Ascending aorta (tissue), 2 donors: ENCODE data around the gene TMEM213. TPM values are rescaled to one million over a fixed set of nuclear protein-coding genes. Genes with fewer than 3 reads are reported as not detected.

Source experiments
- DNase-seq, 2 donors: peaks; one replicate each; pipeline ENCODE4 v3.0.0-alpha.2; 2019; ENCODE audit warnings: low spot score in 2 of 2
- H3K27ac ChIP-seq, 2 donors: fragments of 200-600 bp; sonication (generic); one replicate each; pipeline ENCODE4 v1.5.1; 2016 to 2017; ENCODE audit warnings: mild to moderate bottlenecking in 1 of 2
- H3K27me3 ChIP-seq: fragments of 200-600 bp; sonication (generic); one replicate; pipeline ENCODE4 v1.5.1; 2017
- H3K36me3 ChIP-seq, 2 donors: fragments of 200-600 bp; sonication (generic); one replicate each; pipeline ENCODE4 v1.5.1; 2016
- H3K4me1 ChIP-seq, 2 donors: fragments of 200-600 bp; sonication (generic); one replicate each; pipeline ENCODE4 v1.5.1; 2016 to 2017; ENCODE audit warnings: mild to moderate bottlenecking in 1 of 2
- H3K4me3 ChIP-seq, 2 donors: fragments of 200-600 bp; sonication (generic); one replicate each; pipeline ENCODE4 v1.5.1; 2016 to 2017; ENCODE audit warnings: mild to moderate bottlenecking in 1 of 2
- H3K9me3 ChIP-seq, 2 donors: fragments of 200-600 bp; sonication (generic); one replicate each; pipeline ENCODE4 v1.5.1; 2016
- intact Hi-C: fragments of 100-400 bp; cut with DNase I; formaldehyde crosslinking; loops from one replicate; pipeline ENCODE4 v1.15.1; 2023
- total RNA-seq: library from RNA; depleted of rRNA; stranded (reverse); fragments of >200 nt; gene quantifications from one replicate; pipeline ENCODE4 v1.1.0, GENCODE V29; 2016
- TF ChIP-seq, protein P1 (sequence below), 3 experiments: fragments of 200-600 bp in 2 of 3; fragments of 450-650 bp in 1 of 3; sonication (generic) in 2 of 3; IDR thresholded peaks; one replicate each; pipeline ENCODE4 v1.5.1; 2016 to 2019; ENCODE audit warnings: antibody characterized with exemption in 3 of 3, mild to moderate bottlenecking in 1 of 3, moderate library complexity in 1 of 3

Gene TMEM213
- total RNA-seq, 1 donor from 2014 or later: not detected

DNA sequence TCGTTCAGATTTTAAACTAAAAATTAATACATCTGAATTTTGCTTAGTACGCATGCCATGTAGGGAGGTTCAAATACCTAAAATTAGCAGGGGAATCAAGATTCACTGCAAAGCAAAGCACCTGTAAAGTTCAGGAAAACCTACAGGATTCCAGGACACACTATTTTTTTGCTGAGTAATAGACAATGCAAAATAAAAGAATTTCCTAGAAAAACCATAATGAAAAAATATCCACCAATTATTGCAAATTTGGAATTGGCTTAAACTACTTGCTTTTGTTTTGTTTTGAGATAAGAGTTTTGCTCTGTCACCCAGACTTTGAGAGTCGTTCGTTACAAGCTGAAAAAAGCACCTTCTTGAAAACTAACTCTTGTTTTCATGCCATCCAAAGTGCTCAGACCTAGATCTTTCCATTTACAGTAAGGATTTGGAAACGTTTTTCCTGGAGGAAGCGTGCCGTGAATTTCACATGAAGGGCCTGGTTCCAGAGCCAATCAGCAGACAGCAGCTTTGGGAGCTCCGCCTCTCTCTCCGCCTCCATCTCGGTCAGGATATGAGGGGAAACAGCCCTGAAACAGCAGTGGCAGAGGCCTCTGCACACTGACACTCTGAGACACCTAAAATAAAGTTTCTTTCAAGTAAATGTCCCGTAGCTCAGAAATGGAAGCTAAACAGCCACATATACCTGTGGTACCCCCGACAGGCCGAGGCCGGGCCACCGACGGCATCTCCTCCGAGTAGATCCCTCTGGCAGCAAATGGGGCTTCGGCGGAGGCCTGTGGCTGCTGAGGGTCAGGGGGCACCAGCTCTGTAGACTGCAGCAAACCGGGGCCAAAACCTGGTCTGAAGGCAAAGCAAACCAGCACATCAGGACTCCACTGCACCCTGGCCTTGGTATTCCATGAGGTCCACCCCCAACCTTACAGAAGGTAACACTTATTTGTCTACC, 46.1 kb downstream of the TMEM213 start:
- intact Hi-C loops: no loop called here
- H3K4me3 ChIP-seq: no peak overlapping the region
- no peak overlapping the region for H3K27ac ChIP-seq
- no peaks in the 10 kb centered on the region for H3K27me3 ChIP-seq
- H3K36me3 ChIP-seq: no peaks in the 10 kb centered on the region
- DNase-seq: no peak
- H3K4me1 ChIP-seq: no peaks in the 10 kb centered on the region
- no peaks in the 10 kb centered on the region for H3K9me3 ChIP-seq
- TF ChIP-seq, protein P1, sequence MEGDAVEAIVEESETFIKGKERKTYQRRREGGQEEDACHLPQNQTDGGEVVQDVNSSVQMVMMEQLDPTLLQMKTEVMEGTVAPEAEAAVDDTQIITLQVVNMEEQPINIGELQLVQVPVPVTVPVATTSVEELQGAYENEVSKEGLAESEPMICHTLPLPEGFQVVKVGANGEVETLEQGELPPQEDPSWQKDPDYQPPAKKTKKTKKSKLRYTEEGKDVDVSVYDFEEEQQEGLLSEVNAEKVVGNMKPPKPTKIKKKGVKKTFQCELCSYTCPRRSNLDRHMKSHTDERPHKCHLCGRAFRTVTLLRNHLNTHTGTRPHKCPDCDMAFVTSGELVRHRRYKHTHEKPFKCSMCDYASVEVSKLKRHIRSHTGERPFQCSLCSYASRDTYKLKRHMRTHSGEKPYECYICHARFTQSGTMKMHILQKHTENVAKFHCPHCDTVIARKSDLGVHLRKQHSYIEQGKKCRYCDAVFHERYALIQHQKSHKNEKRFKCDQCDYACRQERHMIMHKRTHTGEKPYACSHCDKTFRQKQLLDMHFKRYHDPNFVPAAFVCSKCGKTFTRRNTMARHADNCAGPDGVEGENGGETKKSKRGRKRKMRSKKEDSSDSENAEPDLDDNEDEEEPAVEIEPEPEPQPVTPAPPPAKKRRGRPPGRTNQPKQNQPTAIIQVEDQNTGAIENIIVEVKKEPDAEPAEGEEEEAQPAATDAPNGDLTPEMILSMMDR (IDR thresholded peaks at IDR 0.05): no peak

DNA sequence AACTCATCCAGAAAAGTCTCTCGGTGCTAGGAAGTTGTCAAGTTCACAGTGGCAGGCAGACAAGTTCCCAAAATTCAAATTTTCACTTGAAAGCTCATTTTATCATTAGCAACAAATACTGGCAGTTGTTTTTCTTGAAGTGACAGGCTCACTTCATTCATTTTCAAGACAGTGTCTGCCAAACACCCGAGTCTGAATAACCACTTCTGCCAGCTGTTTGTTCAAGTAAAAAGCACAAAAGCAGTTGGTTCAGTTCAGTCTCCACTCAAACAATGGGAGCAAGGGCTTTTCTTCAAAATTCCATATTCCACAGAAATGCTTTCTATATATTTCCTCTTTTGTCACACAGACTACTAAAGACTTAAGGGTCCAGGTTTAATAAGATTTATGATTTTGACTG, 47.9 kb downstream of the TMEM213 start:
- no peak overlapping the region for H3K27ac ChIP-seq
- H3K4me1 ChIP-seq: no peaks in the 10 kb centered on the region
- intact Hi-C loops: no loop called here
- H3K4me3 ChIP-seq: no peak overlapping the region
- no peaks in the 10 kb centered on the region for H3K36me3 ChIP-seq
- no peak for DNase-seq
- TF ChIP-seq, protein P1 (IDR thresholded peaks at IDR 0.05): no peak
- H3K27me3 ChIP-seq: no peaks in the 10 kb centered on the region
- no peaks in the 10 kb centered on the region for H3K9me3 ChIP-seq

DNA sequence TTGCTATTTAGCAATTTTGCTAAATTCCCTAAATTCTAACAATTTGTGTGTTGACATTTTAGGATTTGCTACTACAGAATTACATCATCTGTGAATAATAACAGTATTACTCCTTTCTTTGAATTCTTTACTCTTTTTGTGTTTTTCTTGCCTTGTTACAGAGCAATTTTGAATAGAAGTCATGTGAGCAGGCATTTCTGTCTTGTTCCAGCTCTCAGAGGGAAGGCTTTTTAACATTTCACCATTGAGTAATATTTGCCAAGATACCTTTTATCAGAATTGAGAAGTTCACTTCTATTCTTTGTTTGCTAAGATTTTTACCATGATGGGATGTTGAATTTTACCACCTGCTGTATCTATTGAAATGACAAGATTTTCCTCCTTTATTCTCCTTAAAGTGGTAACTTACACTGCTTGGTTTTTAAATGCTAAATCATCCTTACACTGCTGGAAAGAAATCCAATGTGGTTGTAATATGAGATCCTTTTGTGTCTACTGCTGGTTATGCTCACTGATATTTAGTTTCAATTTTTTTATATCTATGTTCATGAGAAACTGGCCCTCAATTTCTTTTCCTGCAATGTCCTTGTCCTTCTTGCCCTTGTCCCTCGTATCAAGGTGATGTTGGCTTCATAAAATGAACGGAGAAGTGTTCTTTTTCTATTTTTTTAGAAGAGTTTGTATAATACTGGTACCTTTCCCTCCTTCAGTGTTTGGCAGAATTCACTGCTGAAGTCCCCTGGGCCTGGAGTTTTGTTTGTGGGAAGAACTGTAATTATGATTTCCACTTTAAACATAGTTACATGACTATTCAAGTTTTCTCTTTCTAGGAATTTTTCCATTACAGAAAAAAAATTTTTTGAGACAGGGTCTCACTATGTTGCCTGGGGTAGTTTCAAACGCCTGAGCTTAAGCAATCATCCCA, 50.5 kb downstream of the TMEM213 start:
- Histone ChIP-seq H3K9me3 (no peaks in the 10 kb centered on the region), H3K36me3 (no peaks in the 10 kb centered on the region), H3K4me1 (no peaks in the 10 kb centered on the region), H3K4me3 (no peak overlapping the region), H3K27me3 (no peaks in the 10 kb centered on the region), H3K27ac (no peak overlapping the region)
- intact Hi-C loops: no loop called here
- no peak for DNase-seq
- TF ChIP-seq, protein P1 (IDR thresholded peaks at IDR 0.05): no peak

DNA sequence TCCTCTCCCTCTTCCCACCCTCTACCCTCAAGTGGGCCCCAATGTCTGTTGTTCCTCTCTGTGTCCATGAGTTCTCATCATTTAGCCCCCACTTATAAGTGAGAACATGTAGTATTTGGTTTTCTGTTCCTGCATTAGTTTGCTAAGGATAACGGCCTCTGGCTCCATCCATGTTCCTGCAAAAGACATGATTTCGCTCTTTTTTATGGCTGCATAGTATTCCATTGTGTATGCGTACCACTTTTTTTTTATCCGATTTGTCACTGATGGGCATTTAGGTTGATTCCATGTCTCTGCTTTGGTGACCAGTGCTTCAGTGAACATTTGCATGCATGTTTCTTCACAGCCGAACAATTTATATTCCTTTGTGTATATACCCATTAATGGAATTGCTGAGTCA, 51.9 kb downstream of the TMEM213 start:
- DNase-seq: no peak
- Histone ChIP-seq H3K4me3 (no peak overlapping the region), H3K27me3 (no peaks in the 10 kb centered on the region), H3K36me3 (no peaks in the 10 kb centered on the region), H3K27ac (no peak overlapping the region), H3K9me3 (no peaks in the 10 kb centered on the region), H3K4me1 (no peaks in the 10 kb centered on the region)
- TF ChIP-seq, protein P1 (IDR thresholded peaks at IDR 0.05): no peak
- intact Hi-C loops: no loop called here

DNA sequence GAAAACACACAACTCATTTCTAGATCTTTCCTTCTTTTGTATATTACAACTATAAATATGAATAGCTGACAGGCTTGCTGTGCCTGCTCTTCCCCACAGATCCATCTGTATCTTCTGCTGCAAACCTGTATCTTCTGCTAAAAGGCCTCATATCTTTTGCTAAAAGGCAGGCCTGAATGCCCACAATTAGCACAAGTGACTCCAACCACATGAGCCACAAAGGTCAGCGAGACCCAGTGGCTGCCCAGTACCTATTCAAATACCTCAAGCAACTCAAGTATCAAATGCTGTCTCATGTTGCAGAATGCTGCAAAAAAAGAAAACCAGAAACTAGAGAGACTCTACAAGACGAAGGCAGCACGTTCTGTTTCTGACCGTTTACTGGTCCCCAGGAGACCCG, 54.7 kb downstream of the TMEM213 start:
- H3K36me3 ChIP-seq: no peaks in the 10 kb centered on the region
- H3K9me3 ChIP-seq: no peaks in the 10 kb centered on the region
- H3K27me3 ChIP-seq: no peaks in the 10 kb centered on the region
- no peak for DNase-seq
- H3K4me1 ChIP-seq: no peaks in the 10 kb centered on the region
- TF ChIP-seq, protein P1 (IDR thresholded peaks at IDR 0.05): no peak
- intact Hi-C loops: no loop called here
- no peak overlapping the region for H3K27ac ChIP-seq
- no peak overlapping the region for H3K4me3 ChIP-seq
